Measurements from ENCODE around the gene TRPM3.
"Not testable (repeated sequence)": the region's sequence is repeated elsewhere in the genome, so short reads cannot be mapped to it uniquely, and the experiment has no call there.

TRPM3 gene

GRCh38 chr9:70656281-70656680, 465.1 kb downstream of the TRPM3 start:
- DNase-seq (ENCODE audit: low spot score) = no peak

- no peak for DNase-seq (ENCODE audit: low spot score)
These were observed 467.3 kb downstream of the TRPM3 start for GRCh38 chr9:70654144-70654543.

- not testable (repeated sequence) for DNase-seq (ENCODE audit: low spot score)
These were observed 476.8 kb downstream of the TRPM3 start for GRCh38 chr9:70644627-70645026.

GRCh38 chr9:70642341-70642740, 479.1 kb downstream of the TRPM3 start:
- DNase-seq (ENCODE audit: low spot score) = no peak

- DNase-seq (ENCODE audit: low spot score) = no peak
These were observed 479.8 kb downstream of the TRPM3 start for GRCh38 chr9:70641631-70642030.

- no peak for DNase-seq (ENCODE audit: low spot score)
These were observed 480.4 kb downstream of the TRPM3 start for GRCh38 chr9:70641031-70641430.

GRCh38 chr9:70639853-70640814, 481.3 kb downstream of the TRPM3 start:
- DNase-seq (ENCODE audit: low spot score) = peak; percentile 43

- no peak for DNase-seq (ENCODE audit: low spot score)
These were observed 485.6 kb downstream of the TRPM3 start for GRCh38 chr9:70635790-70636189.

GRCh38 chr9:70634696-70635095, 486.7 kb downstream of the TRPM3 start:
- no peak for DNase-seq (ENCODE audit: low spot score)

- no peak for DNase-seq (ENCODE audit: low spot score)
These were observed 490.4 kb downstream of the TRPM3 start for GRCh38 chr9:70630971-70631370.

GRCh38 chr9:70629080-70629685, 492.2 kb downstream of the TRPM3 start:
- not testable (repeated sequence) for DNase-seq (ENCODE audit: low spot score)

GRCh38 chr9:70625078-70625477, 496.3 kb downstream of the TRPM3 start:
- no peak for DNase-seq (ENCODE audit: low spot score)

- DNase-seq (ENCODE audit: low spot score) = no peak
These were observed 502.6 kb downstream of the TRPM3 start for GRCh38 chr9:70618784-70619183.

GRCh38 chr9:70617033-70617828, 504.2 kb downstream of the TRPM3 start:
- no peak for DNase-seq (ENCODE audit: low spot score)

GRCh38 chr9:70616228-70616990, 505.0 kb downstream of the TRPM3 start:
- no peak for DNase-seq (ENCODE audit: low spot score)

GRCh38 chr9:70615464-70616138, 505.8 kb downstream of the TRPM3 start:
- DNase-seq (ENCODE audit: low spot score) = no peak

- DNase-seq (ENCODE audit: low spot score) = no peak
These were observed 506.5 kb downstream of the TRPM3 start for GRCh38 chr9:70614786-70615463.

GRCh38 chr9:70613024-70613768, 508.2 kb downstream of the TRPM3 start:
- DNase-seq (ENCODE audit: low spot score) = no peak

GRCh38 chr9:70610287-70610644, 511.2 kb downstream of the TRPM3 start:
- no peak for DNase-seq (ENCODE audit: low spot score)
